ENCODE results near the gene MGAT5B.

Gene MGAT5B

GRCh38 chr17:76869496-76870376, 1.5 kb downstream of the MGAT5B start:
- no peak overlapping the region for H2BK5ac ChIP-seq (ENCODE audit: low read depth, low read length, poor library complexity)
- DNase-seq, result no peak
- WGBS (ENCODE audit: extremely low coverage, insufficient coverage, insufficient read length), result no CpG with 5 or more reads among the region's 80 CpGs

GRCh38 chr17:76870377-76870714, 2.1 kb downstream of the MGAT5B start:
- Histone ChIP-seq H3K18ac (ENCODE audit: low read length) (no peak overlapping the region), H4K8ac (ENCODE audit: low read depth, low read length) (no peak overlapping the region), H3K4ac (ENCODE audit: low read depth, low read length) (no peak overlapping the region), H3K14ac (ENCODE audit: low read length) (no peak overlapping the region), H3K36me3 (ENCODE audit: control insufficient read depth in 1 of 2, insufficient read depth in 2 of 2, low read length in 2 of 2) (no peaks in the 10 kb centered on the region), H3K23ac (ENCODE audit: low read length) (no peak overlapping the region), H3K4me2 (ENCODE audit: low read length) (no peak overlapping the region), H3K9ac (ENCODE audit: low read length) (no peak overlapping the region), H3K4me1 (ENCODE audit: control insufficient read depth in 1 of 2, insufficient read depth in 2 of 2, low read length in 2 of 2) (peaks cover 4 to 33% of the 10 kb centered on the region in 2 experiments), H3K79me1 (ENCODE audit: low read length) (no peaks in the 10 kb centered on the region), H3K9me3 (ENCODE audit: insufficient read depth, low read depth, low read length) (peaks cover 7% of the 10 kb centered on the region), H3K79me2 (ENCODE audit: control insufficient read depth, insufficient read depth, low read length, poor library complexity) (no peaks in the 10 kb centered on the region), H2BK5ac (ENCODE audit: low read depth, low read length, poor library complexity) (no peak overlapping the region), H3K4me3 (ENCODE audit: low read depth, low read length) (no peak overlapping the region), H3K27me3 (ENCODE audit: insufficient read depth, low read length) (peaks cover 21% of the 10 kb centered on the region), H2AK5ac (ENCODE audit: low read length) (no peak overlapping the region), H4K12ac (ENCODE audit: low read depth, low read length) (no peak overlapping the region), H2AFZ (ENCODE audit: insufficient read depth, low read length, poor library complexity) (no peak overlapping the region), H3K27ac (ENCODE audit: low read depth, low read length) (no peak overlapping the region), H2BK12ac (ENCODE audit: low read length) (no peak overlapping the region), H2BK120ac (ENCODE audit: insufficient read depth, low read length, poor library complexity) (no peak overlapping the region), H4K91ac (ENCODE audit: low read depth, low read length) (no peak overlapping the region)
- no CpG with 5 or more reads among the region's 16 CpGs for WGBS (ENCODE audit: extremely low coverage, insufficient coverage, insufficient read length)
- DNase-seq, result no peak

More at GRCh38 chr17:76869496-76870376, 1.5 kb downstream of the MGAT5B start:
- Histone ChIP-seq H4K8ac (ENCODE audit: low read depth, low read length) (no peak overlapping the region), H3K4me2 (ENCODE audit: low read length) (peak overlapping the region; percentile 45), H2AK5ac (ENCODE audit: low read length) (no peak overlapping the region), H3K14ac (ENCODE audit: low read length) (no peak overlapping the region), H3K36me3 (ENCODE audit: control insufficient read depth in 1 of 2, insufficient read depth in 2 of 2, low read length in 2 of 2) (no peaks in the 10 kb centered on the region), H3K4ac (ENCODE audit: low read depth, low read length) (no peak overlapping the region), H3K9me3 (ENCODE audit: insufficient read depth, low read depth, low read length) (peaks cover 5% of the 10 kb centered on the region), H3K18ac (ENCODE audit: low read length) (no peak overlapping the region), H2BK120ac (ENCODE audit: insufficient read depth, low read length, poor library complexity) (no peak overlapping the region), H3K4me1 (ENCODE audit: control insufficient read depth in 1 of 2, insufficient read depth in 2 of 2, low read length in 2 of 2) (peaks cover 4 to 33% of the 10 kb centered on the region in 2 experiments), H3K27ac (ENCODE audit: low read depth, low read length) (no peak overlapping the region), H3K9ac (ENCODE audit: low read length) (no peak overlapping the region), H3K79me2 (ENCODE audit: control insufficient read depth, insufficient read depth, low read length, poor library complexity) (no peaks in the 10 kb centered on the region), H3K4me3 (ENCODE audit: low read depth, low read length) (no peak overlapping the region), H2AFZ (ENCODE audit: insufficient read depth, low read length, poor library complexity) (no peak overlapping the region), H2BK12ac (ENCODE audit: low read length) (no peak overlapping the region), H4K12ac (ENCODE audit: low read depth, low read length) (no peak overlapping the region), H4K91ac (ENCODE audit: low read depth, low read length) (no peak overlapping the region), H3K27me3 (ENCODE audit: insufficient read depth, low read length) (peaks cover 21% of the 10 kb centered on the region), H3K79me1 (ENCODE audit: low read length) (no peaks in the 10 kb centered on the region), H3K23ac (ENCODE audit: low read length) (no peak overlapping the region)

GRCh38 chr17:76871668-76872067, 3.5 kb downstream of the MGAT5B start:
- WGBS (ENCODE audit: extremely low coverage, insufficient coverage, insufficient read length), result no CpG with 5 or more reads among the region's 4 CpGs
- no peak overlapping the region for H3K27ac ChIP-seq (ENCODE audit: low read depth, low read length)
- no peak overlapping the region for H3K18ac ChIP-seq (ENCODE audit: low read length)

GRCh38 chr17:76872221-76872873, 4.1 kb downstream of the MGAT5B start:
- peaks cover 21% of the 10 kb centered on the region for H3K27me3 ChIP-seq (ENCODE audit: insufficient read depth, low read length)
- H3K36me3 ChIP-seq (ENCODE audit: control insufficient read depth in 1 of 2, insufficient read depth in 2 of 2, low read length in 2 of 2), result no peaks in the 10 kb centered on the region
- no peak overlapping the region for H3K4me3 ChIP-seq (ENCODE audit: low read depth, low read length)
- H2BK5ac ChIP-seq (ENCODE audit: low read depth, low read length, poor library complexity), result no peak overlapping the region
- no peaks in the 10 kb centered on the region for H3K79me1 ChIP-seq (ENCODE audit: low read length)
- H3K4me1 ChIP-seq (ENCODE audit: control insufficient read depth in 1 of 2, insufficient read depth in 2 of 2, low read length in 2 of 2), result peaks cover 4 to 27% of the 10 kb centered on the region in 2 experiments
- no peak overlapping the region for H2BK120ac ChIP-seq (ENCODE audit: insufficient read depth, low read length, poor library complexity)
- H2AFZ ChIP-seq (ENCODE audit: insufficient read depth, low read length, poor library complexity), result no peak overlapping the region
- no peak overlapping the region for H3K18ac ChIP-seq (ENCODE audit: low read length)
- H3K4ac ChIP-seq (ENCODE audit: low read depth, low read length), result no peak overlapping the region
- no peak overlapping the region for H3K9ac ChIP-seq (ENCODE audit: low read length)
- no peak overlapping the region for H3K4me2 ChIP-seq (ENCODE audit: low read length)
- H4K12ac ChIP-seq (ENCODE audit: low read depth, low read length), result no peak overlapping the region
- H4K91ac ChIP-seq (ENCODE audit: low read depth, low read length), result no peak overlapping the region
- DNase-seq, result peak; percentile 98 to 99
- H3K27ac ChIP-seq (ENCODE audit: low read depth, low read length), result no peak overlapping the region
- H2BK12ac ChIP-seq (ENCODE audit: low read length), result no peak overlapping the region
- H3K9me3 ChIP-seq (ENCODE audit: insufficient read depth, low read depth, low read length), result peaks cover 7% of the 10 kb centered on the region
- H2AK5ac ChIP-seq (ENCODE audit: low read length), result no peak overlapping the region
- H4K8ac ChIP-seq (ENCODE audit: low read depth, low read length), result no peak overlapping the region
- no CpG with 5 or more reads among the region's 14 CpGs for WGBS (ENCODE audit: extremely low coverage, insufficient coverage, insufficient read length)
- H3K14ac ChIP-seq (ENCODE audit: low read length), result no peak overlapping the region
- no peaks in the 10 kb centered on the region for H3K79me2 ChIP-seq (ENCODE audit: control insufficient read depth, insufficient read depth, low read length, poor library complexity)
- H3K23ac ChIP-seq (ENCODE audit: low read length), result no peak overlapping the region

More at GRCh38 chr17:76871668-76872067, 3.5 kb downstream of the MGAT5B start:
- Histone ChIP-seq H3K4ac (ENCODE audit: low read depth, low read length) (no peak overlapping the region), H4K91ac (ENCODE audit: low read depth, low read length) (no peak overlapping the region), H3K9ac (ENCODE audit: low read length) (no peak overlapping the region), H3K27me3 (ENCODE audit: insufficient read depth, low read length) (peaks cover 21% of the 10 kb centered on the region), H3K23ac (ENCODE audit: low read length) (no peak overlapping the region), H4K12ac (ENCODE audit: low read depth, low read length) (no peak overlapping the region), H2BK5ac (ENCODE audit: low read depth, low read length, poor library complexity) (no peak overlapping the region), H4K8ac (ENCODE audit: low read depth, low read length) (no peak overlapping the region), H3K79me1 (ENCODE audit: low read length) (no peaks in the 10 kb centered on the region), H3K79me2 (ENCODE audit: control insufficient read depth, insufficient read depth, low read length, poor library complexity) (no peaks in the 10 kb centered on the region), H2BK12ac (ENCODE audit: low read length) (no peak overlapping the region), H3K36me3 (ENCODE audit: control insufficient read depth in 1 of 2, insufficient read depth in 2 of 2, low read length in 2 of 2) (no peaks in the 10 kb centered on the region), H3K4me1 (ENCODE audit: control insufficient read depth in 1 of 2, insufficient read depth in 2 of 2, low read length in 2 of 2) (peaks cover 4 to 33% of the 10 kb centered on the region in 2 experiments), H3K4me2 (ENCODE audit: low read length) (no peak overlapping the region), H2AK5ac (ENCODE audit: low read length) (no peak overlapping the region), H3K4me3 (ENCODE audit: low read depth, low read length) (no peak overlapping the region), H2AFZ (ENCODE audit: insufficient read depth, low read length, poor library complexity) (no peak overlapping the region), H3K14ac (ENCODE audit: low read length) (no peak overlapping the region), H3K9me3 (ENCODE audit: insufficient read depth, low read depth, low read length) (peaks cover 7% of the 10 kb centered on the region), H2BK120ac (ENCODE audit: insufficient read depth, low read length, poor library complexity) (no peak overlapping the region)
- no peak for DNase-seq
